HG03469 (cell line): Measurements from ENCODE around the gene TIMP3.

Experiments used
- ATAC-seq: cut with Tn5 transposase; IDR thresholded peaks from one replicate; pipeline ENCODE4 v1.9.1; 2021; ENCODE audit warnings: mild to moderate bottlenecking, moderate library complexity, moderate number of reproducible peaks; ENCODE audit not compliant: unreplicated experiment

Gene TIMP3

GRCh38 chr22:32877196-32877595 is 75.7 kb downstream of the TIMP3 start:
- no peak for ATAC-seq

GRCh38 chr22:32879550-32879949 is 78.0 kb downstream of the TIMP3 start:
- no peak for ATAC-seq

GRCh38 chr22:32880061-32880460 is 78.6 kb downstream of the TIMP3 start:
- ATAC-seq, result no peak

- no peak for ATAC-seq
Observed at GRCh38 chr22:32880505-32880892, 79.0 kb downstream of the TIMP3 start.

GRCh38 chr22:32880893-32881596 is 79.5 kb downstream of the TIMP3 start:
- no peak for ATAC-seq

GRCh38 chr22:32882360-32882755 is 80.9 kb downstream of the TIMP3 start:
- ATAC-seq, result no peak

- no peak for ATAC-seq
Observed at GRCh38 chr22:32882774-32883530, 81.4 kb downstream of the TIMP3 start.

GRCh38 chr22:32887324-32887980 is 85.9 kb downstream of the TIMP3 start:
- no peak for ATAC-seq

GRCh38 chr22:32888976-32889375 is 87.5 kb downstream of the TIMP3 start:
- ATAC-seq, result no peak

- ATAC-seq, result no peak
Observed at GRCh38 chr22:32896891-32897290, 95.4 kb downstream of the TIMP3 start.

GRCh38 chr22:32897400-32897799 is 95.9 kb downstream of the TIMP3 start:
- ATAC-seq, result no peak

GRCh38 chr22:32900886-32901635 is 99.6 kb downstream of the TIMP3 start:
- no peak for ATAC-seq

- ATAC-seq, result no peak
Observed at GRCh38 chr22:32901925-32902324, 100.4 kb downstream of the TIMP3 start.

GRCh38 chr22:32903507-32903906 is 102.0 kb downstream of the TIMP3 start:
- no peak for ATAC-seq

GRCh38 chr22:32904044-32904443 is 102.5 kb downstream of the TIMP3 start:
- no peak for ATAC-seq

- no peak for ATAC-seq
Observed at GRCh38 chr22:32905400-32905799, 103.9 kb downstream of the TIMP3 start.

- no peak for ATAC-seq
Observed at GRCh38 chr22:32909581-32910428, 108.3 kb downstream of the TIMP3 start.

GRCh38 chr22:32910429-32910772 is 108.9 kb downstream of the TIMP3 start:
- ATAC-seq, result no peak

- no peak for ATAC-seq
Observed at GRCh38 chr22:32911503-32911902, 110.0 kb downstream of the TIMP3 start.
